Stomach (tissue), 9 donors: ENCODE data around the gene GLS. TPM values are rescaled to one million over a fixed set of nuclear protein-coding genes. Genes with fewer than 3 reads are reported as not detected.
"Not testable (repeated sequence)": the region's sequence is repeated elsewhere in the genome, so short reads cannot be mapped to it uniquely, and the experiment has no call there.

Source experiments
- DNase-seq, 2 donors: peaks; one replicate each; pipeline versions ENCODE4 v3.0.0 to v3.0.0-alpha.2; 2013 to 2019
- H3K27ac ChIP-seq, 5 donors: fragments of 200-600 bp in 4 of 5; sonication (generic) in 4 of 5; one replicate each; pipeline ENCODE4 v1.5.1; 2013 to 2019; ENCODE audit warnings: mild to moderate bottlenecking in 1 of 5, moderate library complexity in 1 of 5
- H3K27me3 ChIP-seq, 3 donors: fragments of 200-600 bp; sonication (generic); one replicate each; pipeline ENCODE4 v1.5.1; 2017 to 2019; ENCODE audit warnings: mixed run types in 1 of 3
- H3K36me3 ChIP-seq, 4 donors: fragments of 200-600 bp; sonication (generic); 1 replicate in 3 of 4; 2 replicates in 1 of 4; pipeline ENCODE4 v1.5.1; 2016 to 2019
- H3K4me1 ChIP-seq, 4 donors: fragments of 200-600 bp; sonication (generic); one replicate each; pipeline ENCODE4 v1.5.1; 2016 to 2019
- H3K4me3 ChIP-seq, 4 donors: fragments of 200-600 bp; sonication (generic) in 3 of 4; one replicate each; pipeline ENCODE4 v1.5.1; 2016 to 2019; ENCODE audit warnings: mild to moderate bottlenecking in 1 of 4
- H3K9me3 ChIP-seq, 4 donors: fragments of 200-600 bp; sonication (generic); one replicate each; pipeline ENCODE4 v1.5.1; 2016 to 2019
- EP300 ChIP-seq: sonication (generic); formaldehyde crosslinking; IDR thresholded peaks from one replicate; pipeline ENCODE4 v1.6.1; 2017; ENCODE audit warnings: antibody characterized with exemption
- POLR2A ChIP-seq, 4 donors: fragments of 450-650 bp; IDR thresholded peaks; one replicate each; pipeline ENCODE4 v1.6.1; 2016; ENCODE audit warnings: antibody characterized with exemption in 4 of 4, control low read depth in 2 of 4, mild to moderate bottlenecking in 1 of 4, moderate library complexity in 1 of 4
- POLR2AphosphoS5 ChIP-seq, 3 donors: sonication (generic); formaldehyde crosslinking; IDR thresholded peaks; one replicate each; pipeline ENCODE4 v1.6.1; 2016; ENCODE audit warnings: antibody characterized with exemption in 3 of 3
- WGBS, 5 donors: extraction: QIAGEN DNeasy Blood & Tissue Kit in 3 of 5; methylation state at CpG; one replicate each; pipeline versions ENCODE4 v1.1.5 to v1.1.7; 2013 to 2018; 5-methylcytosine and 5-hydroxymethylcytosine counted together
- intact Hi-C: fragments of 100-400 bp; cut with DNase I; formaldehyde crosslinking; loops from one replicate; pipeline ENCODE4 v1.15.1; 2023; ENCODE audit warnings: low total_unique reads
- polyA plus RNA-seq, 3 donors: library from polyadenylated mRNA; stranded (reverse); fragments of 200-250 nt; gene quantifications; one replicate each; pipeline ENCODE4 v1.2.3, GENCODE V29; 2013
- total RNA-seq, 5 donors: library from RNA; depleted of rRNA; stranded (reverse); fragments of >200 nt; gene quantifications; one replicate each; pipeline versions ENCODE4 v1.1.0 to v1.2.3, GENCODE V29; 2014 to 2016
- TF ChIP-seq, protein P1 (sequence below), 7 experiments: fragments of 450-650 bp in 4 of 7; fragments of 200-600 bp in 3 of 7; sonication (generic) in 3 of 7; IDR thresholded peaks; one replicate each; pipeline ENCODE4 v1.5.1; 2016 to 2019; ENCODE audit warnings: antibody characterized with exemption in 7 of 7, control low read depth in 2 of 7, mild to moderate bottlenecking in 1 of 7
- donor health status: healthy with polysubstance abuse.
- donor health status: Bipolar disorder and iron deficiency.
- donor health status: healthy.

The GLS gene
- total and polyA plus RNA-seq, 8 donors, result 9.6 to 353 (median 109) TPM

DNA sequence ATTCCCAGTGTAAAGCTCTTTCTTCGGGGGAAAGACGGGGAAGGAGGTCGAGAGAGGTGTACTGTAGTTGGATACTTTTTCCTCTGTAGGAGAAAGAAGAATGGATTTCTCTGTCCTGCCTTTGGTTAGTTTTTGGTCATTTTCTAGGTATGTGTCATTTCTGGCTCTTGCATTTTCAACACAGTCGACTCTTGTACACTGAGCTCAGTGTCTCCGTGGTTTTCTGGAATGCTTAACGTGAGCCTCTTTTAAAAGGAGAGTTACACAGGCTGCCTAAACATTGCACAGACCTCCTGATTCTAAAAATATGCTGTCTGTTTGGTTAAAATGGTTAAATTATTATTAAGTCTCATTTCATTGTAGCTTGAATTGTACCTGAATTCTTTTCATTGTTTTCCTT, 21.8 kb upstream of the GLS start:
- DNase-seq, result no peak
- WGBS, 5 donors, result 64 to 82% (median 74%) methylated on average over 6 of the region's 6 CpGs
- intact Hi-C loops, result no loop called here
- Histone ChIP-seq H3K27ac (no peak overlapping the region), H3K4me3 (no peak overlapping the region), H3K27me3 (no peaks in the 10 kb centered on the region), H3K4me1 (peaks cover 0 to 25% (median 6%) of the 10 kb centered on the region in 4 donors), H3K9me3 (no peaks in the 10 kb centered on the region), H3K36me3 (no peaks in the 10 kb centered on the region)
- TF ChIP-seq, protein P1, sequence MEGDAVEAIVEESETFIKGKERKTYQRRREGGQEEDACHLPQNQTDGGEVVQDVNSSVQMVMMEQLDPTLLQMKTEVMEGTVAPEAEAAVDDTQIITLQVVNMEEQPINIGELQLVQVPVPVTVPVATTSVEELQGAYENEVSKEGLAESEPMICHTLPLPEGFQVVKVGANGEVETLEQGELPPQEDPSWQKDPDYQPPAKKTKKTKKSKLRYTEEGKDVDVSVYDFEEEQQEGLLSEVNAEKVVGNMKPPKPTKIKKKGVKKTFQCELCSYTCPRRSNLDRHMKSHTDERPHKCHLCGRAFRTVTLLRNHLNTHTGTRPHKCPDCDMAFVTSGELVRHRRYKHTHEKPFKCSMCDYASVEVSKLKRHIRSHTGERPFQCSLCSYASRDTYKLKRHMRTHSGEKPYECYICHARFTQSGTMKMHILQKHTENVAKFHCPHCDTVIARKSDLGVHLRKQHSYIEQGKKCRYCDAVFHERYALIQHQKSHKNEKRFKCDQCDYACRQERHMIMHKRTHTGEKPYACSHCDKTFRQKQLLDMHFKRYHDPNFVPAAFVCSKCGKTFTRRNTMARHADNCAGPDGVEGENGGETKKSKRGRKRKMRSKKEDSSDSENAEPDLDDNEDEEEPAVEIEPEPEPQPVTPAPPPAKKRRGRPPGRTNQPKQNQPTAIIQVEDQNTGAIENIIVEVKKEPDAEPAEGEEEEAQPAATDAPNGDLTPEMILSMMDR (IDR thresholded peaks at IDR 0.05), result no peak

DNA sequence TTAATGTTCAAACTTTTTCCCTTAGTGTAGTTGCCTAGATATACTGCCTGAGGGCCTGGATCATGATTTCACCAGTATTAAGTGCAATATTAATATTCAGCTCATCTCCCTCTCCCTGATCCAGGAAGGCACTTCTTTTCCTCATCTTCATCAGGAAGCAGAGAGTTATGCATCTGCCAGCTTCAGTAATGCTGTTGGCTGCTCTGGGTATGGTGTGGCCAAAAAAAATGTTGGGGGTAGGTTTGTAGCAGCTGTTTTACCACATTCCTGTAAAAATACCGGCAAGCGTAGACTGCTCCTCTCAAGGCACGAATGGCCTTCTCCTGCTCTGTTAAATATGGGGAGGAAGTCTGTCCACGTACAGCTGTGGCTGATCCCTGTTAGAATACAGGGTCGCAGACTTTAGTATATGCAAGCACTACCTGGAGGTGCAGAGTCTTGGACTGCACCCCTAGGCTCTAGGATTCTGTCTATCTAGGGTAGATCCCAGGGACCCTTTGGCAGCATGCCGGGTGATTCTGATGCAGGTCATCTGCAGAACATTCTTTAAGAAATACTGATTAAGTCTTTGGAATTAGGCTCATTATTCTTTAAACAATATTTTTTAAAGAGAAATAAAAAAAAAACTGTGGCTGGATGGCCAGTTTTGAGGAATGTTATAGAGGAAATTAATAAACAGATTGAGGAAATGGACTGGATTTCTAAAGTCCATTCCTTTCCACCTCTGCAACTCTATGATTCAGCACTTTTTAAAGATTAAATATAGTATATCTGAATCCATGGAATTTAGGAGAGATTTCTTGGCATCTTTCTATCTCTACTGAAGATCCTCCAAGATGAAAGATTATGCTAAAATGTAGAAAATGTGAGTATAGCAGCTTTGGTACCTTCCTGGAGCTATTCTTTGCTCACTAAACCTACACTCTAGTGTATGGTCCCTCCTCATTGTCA, 21.0 kb upstream of the GLS start:
- Histone ChIP-seq H3K9me3 (no peaks in the 10 kb centered on the region), H3K4me3 (no peak overlapping the region), H3K36me3 (no peaks in the 10 kb centered on the region), H3K4me1 (peaks cover 0 to 28% (median 9%) of the 10 kb centered on the region in 4 donors), H3K27me3 (no peaks in the 10 kb centered on the region), H3K27ac (no peak overlapping the region)
- no peak for DNase-seq
- TF ChIP-seq, protein P1 (IDR thresholded peaks at IDR 0.05), result no peak
- TF ChIP-seq POLR2A (IDR thresholded peaks at IDR 0.05) (no peak), EP300 (no peak), POLR2AphosphoS5 (IDR thresholded peaks at IDR 0.05) (no peak)
- 77 to 87% (median 82%) methylated on average over 6 of the region's 6 CpGs for WGBS, 5 donors
- intact Hi-C loops, result no loop called here

DNA sequence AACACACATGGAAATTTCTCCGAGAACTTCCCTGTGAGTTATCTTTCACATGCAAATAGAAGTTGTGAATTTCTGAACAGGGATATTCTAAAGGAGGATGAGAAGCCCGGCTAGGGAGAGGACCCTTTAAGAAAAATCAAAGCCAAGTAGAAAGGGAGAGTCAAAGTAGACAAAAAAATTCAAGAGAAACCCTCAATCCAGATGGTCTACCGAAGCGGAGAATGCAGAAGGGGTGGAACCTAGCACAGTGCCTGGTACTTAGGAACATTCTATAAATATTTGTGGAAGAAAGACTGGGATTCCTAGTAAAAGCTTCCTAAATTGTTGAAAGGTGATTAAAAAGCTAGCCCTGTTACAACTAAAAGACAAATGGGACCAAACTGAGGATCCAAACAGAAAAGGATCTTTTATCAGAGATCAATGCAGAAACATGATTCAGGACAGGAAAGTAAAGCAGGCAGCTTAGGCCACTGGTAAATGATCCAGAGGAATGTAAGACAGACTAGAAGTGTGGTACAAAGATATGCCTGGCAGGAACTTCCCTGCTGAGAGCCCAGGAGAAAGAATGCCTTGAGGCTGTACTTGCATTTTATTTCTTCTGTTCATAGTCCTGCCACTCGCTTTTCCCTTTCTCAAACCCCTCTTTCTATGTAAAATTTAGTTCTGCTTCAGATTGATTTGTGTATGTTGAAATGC, 19.5 kb upstream of the GLS start:
- Histone ChIP-seq H3K4me1 (peaks cover 0 to 29% (median 9%) of the 10 kb centered on the region in 4 donors), H3K4me3 (no peak overlapping the region), H3K9me3 (no peaks in the 10 kb centered on the region), H3K36me3 (no peaks in the 10 kb centered on the region), H3K27me3 (no peaks in the 10 kb centered on the region), H3K27ac (no peak overlapping the region)
- DNase-seq, result no peak
- 71 to 80% (median 79%) methylated on average over 5 of the region's 5 CpGs for WGBS, 5 donors
- intact Hi-C loops, result no loop called here
- no peak for TF ChIP-seq POLR2A (IDR thresholded peaks at IDR 0.05)
- no peak for TF ChIP-seq EP300
- TF ChIP-seq, protein P1 (IDR thresholded peaks at IDR 0.05), result no peak
- no peak for TF ChIP-seq POLR2AphosphoS5 (IDR thresholded peaks at IDR 0.05)

DNA sequence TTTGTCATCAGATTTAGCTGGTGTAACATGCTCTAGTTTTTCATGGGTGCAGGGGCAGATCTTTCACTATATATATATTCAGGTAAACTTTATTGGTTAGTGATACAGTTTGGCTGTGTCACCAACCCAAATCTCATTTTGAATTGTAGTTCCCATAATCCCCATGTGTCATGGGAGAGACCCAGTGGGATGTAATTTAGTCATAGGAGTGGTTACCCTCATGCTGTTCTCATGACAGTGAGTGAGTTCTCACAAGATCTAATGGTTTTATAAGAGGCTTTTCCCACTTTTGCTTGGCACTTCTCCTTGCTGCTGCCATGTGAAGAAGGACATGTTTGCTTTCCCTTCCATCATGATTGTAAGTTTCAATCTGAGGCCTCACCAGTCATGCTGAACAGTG, 18.5 kb upstream of the GLS start:
- DNase-seq, H3K27ac ChIP-seq, intact Hi-C loops, H3K36me3 ChIP-seq, H3K4me3 ChIP-seq, H3K27me3 ChIP-seq, H3K9me3 ChIP-seq: not testable (repeated sequence)
- peaks cover 0 to 33% (median 9%) of the 10 kb centered on the region in 4 donors for H3K4me1 ChIP-seq
